NAMALWA (cell line): Measurements from ENCODE around the gene FHIP1A.

Experiments
- DNase-seq: peaks from one replicate; pipeline ENCODE4 v3.0.0-alpha.2; 2015; ENCODE audit warnings: low spot score

Gene FHIP1A

DNA sequence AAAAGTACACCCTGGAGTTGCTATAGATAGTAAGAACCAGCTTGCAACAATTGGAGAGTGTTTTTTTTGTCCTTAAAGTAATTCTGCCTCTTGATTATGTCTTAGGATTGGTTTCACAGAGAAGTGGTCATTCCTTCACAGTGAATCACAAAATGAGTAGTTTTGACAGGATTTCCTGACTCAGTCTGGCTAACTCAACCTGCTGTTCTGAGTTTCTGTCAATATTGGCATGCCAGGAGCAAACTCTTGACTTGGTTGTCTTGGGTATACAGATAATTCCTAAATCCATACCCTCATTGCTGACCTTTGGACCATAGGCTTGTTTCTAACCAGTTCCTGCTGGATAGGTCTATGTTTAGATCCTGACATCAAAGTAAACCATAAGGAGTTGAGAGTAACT lies 9.4 kb downstream of the FHIP1A start:
- no peak for DNase-seq

DNA sequence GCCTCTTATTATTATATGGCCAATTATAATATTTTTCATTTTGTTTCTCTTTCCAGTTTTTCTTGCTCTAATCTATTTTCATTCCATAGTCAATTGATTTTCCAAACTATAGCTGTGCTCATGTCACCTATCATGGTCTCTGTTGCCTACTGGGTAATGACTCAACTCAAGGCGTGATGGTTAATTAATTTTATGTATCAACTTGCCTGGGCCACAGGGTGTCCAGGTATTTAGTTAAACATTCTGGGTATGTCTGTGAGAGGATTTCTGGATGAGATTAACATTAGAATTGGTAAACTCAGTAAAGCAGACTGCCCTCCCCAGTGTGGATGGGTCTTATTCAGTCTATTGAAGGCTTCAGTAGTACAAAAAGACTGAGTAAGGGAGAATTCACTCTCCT lies 9.9 kb downstream of the FHIP1A start:
- no peak for DNase-seq

DNA sequence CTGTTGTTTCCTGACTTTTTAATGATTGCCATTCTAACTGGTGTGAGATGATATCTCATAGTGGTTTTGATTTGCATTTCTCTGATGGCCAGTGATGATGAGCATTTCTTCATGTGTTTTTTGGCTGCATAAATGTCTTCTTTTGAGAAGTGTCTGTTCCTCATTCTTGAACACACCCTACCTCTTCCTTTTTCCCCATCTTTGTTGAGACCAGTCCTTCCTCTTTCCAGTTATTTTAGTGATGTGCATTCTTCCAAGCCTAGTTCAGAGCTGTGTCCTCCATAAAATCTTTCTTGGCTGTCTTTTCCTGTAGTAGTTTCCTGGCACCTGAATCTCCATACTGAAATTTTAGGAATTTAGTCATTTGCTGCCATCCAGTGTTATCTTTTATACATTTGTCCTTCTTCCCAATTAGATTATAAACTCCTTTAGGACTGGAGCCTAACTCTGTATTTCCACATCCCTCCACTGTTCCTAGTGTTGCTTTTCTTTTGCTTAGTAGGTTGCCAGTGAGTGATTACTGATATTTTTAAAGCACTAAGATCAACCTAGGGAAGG lies 11.4 kb downstream of the FHIP1A start:
- no peak for DNase-seq

DNA sequence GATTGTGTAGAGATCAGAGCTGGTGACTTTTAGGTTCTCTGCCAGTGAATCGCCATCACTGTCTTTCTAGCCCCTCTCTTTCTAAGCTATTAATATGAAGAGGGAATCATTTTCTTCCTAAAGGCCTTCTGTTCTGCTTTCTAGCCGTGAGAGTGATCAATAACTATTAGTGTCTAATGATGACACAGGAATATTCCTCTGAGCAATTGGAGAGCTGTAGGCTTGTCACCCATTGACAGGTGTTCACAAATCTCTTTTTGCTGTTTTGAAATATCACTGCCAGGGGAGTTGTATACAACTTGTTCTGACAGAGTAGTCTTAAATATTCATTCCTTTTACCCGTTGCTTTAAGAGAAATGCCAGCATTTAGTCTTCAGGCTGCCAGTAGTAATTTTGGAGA lies 13.9 kb downstream of the FHIP1A start:
- no peak for DNase-seq

DNA sequence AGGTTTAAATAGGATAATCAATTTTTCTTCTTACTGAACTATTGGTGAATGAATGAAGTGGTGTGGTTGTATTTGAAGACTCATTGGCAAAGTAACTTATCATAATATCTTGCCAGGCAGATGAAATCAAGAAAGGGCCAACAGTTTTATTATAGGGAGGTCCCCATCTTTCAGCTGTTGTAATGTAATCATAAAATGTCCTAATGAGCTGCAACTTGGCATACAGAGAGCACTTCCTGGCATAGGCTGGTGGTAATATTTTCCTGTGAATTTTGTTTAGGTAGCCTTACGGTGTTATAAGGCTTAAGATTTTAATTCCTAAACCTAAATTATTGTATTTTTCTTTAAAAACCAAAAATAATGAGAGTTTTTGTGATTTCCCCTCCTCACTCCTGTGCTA lies 17.5 kb downstream of the FHIP1A start:
- no peak for DNase-seq

DNA sequence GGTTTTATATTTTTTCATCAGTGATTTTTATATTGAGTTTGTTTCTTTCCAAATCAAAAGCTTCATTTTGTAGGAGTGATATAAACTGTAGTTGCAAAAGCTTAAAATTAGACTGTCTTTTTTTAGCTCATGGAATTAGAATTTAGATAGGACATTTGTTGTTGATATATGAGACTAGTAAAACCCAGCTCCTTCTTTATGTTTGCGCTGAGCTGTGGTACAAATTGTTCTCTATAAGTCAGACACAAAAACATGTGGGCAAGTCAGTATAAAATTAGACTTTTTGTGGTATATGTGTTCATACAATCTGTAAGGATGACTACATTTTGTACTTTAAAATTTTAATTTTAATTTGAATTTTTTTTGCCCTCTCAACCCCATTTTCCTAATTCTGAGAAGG lies 18.3 kb downstream of the FHIP1A start:
- no peak for DNase-seq

DNA sequence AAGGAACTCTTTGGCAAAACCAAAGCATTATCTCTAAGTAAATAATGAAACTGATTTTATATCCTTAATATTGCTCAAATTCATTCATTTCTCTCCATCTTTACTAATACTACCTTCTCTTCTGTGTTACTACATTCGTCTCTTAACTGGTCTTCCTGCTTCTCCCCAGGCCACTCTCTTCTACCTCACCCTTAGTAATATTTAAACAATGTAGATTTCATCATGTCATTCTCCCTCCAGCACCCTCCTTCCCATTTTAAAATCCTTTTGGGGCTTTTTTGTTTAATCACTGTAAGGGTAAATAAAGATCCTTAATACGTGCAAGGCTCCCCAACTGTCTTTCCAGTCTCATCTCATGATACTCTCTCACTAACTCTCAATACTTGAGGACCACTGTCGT lies 19.4 kb downstream of the FHIP1A start:
- DNase-seq, result no peak

DNA sequence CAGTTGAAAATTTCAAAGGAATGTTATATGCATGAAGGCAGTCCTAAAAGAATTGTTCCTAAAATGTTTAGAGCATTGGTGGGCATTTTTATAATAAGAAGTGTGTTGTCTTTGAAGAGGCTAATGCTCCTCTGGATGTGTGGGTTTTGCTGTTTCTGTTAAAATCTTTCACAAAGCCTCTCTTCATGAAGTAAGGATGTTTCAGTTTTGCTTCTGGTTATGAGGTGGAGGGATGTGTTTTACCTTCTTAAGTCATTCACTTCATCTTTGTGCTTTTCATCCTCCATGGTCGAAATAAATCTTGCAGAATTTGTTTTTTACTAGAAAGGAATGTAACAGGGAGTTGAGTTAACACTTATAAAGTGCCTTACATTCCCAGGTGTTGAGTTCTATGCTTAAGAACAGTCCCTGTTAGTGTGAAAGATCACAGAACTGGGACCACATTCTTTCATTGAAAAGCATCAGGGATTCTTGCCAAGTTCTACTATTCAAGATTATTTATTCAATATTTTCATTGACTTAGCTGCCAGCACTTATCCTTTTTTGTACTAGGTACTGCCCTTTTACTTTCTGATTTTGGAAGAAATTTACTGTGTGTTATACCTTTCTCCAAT lies 21.1 kb downstream of the FHIP1A start:
- no peak for DNase-seq

DNA sequence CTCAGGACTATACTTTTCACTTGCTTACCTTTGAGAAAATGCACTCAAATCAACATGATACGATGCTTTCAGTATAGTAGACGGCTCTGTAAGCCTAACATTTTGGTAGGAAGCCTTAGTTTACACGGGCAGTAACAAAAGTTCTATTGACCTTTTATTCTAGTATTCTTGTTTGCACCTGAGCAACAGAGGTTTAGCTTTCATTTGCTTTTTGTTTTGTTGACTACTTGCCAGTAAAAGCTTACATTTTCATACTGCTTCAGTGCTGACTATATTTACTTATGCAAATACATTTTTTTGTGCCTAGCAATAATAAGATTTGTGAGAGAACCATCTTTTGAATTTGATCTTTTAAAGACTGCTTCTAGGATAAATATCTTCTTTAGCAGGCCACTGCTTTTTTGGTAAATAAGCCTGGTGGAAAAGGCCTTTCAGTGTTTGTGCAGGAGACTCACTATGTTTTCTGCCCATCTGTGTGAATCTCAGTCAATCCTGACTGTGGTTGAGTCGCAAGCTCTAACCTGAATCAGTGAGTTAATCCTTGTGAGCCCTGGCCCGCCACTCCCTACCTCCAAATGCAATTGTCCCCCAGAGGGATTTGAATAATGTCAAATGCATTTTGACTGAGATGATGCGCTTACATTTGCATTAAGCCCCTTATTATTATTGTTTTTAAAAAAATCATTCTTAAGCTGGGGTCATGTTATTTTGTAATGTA lies 21.9 kb downstream of the FHIP1A start:
- DNase-seq, result no peak

DNA sequence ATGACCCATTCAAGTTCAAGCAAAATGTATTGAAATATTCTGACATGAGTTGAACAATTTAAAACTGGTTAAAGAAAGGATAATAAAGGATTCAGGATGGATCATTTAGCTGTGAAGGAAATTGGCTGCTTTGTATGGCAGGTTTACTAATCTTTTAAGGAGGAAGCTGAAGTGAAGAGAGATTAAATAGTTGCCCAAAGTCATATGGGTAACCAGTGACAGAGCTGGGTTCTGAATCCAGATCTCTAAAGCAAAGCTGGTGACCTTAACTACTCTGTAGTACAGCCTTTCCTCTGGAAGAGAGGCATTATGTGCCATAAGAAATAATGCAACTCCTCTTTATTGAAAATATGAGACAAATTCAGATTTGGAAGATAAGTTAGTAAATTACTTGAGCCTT lies 22.8 kb downstream of the FHIP1A start:
- no peak for DNase-seq

DNA sequence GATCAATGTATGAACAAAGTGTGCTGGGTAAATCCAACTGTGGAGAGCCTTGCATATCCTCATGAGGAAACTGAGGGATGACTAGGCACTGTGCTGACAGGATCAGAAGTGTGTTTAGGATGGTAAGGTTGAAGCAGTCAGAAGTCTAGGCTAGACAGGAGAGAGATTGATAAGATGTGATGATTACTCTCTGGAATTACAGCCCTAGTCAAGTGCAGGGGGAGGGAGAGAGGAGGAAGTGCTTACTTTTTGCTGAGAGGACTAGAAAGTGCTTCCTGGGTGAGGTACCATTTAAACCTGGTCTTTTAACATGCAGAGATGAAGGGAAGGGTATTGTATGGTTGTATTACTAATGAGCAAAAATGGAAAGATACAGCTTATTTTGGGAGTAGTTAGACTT lies 23.7 kb downstream of the FHIP1A start:
- DNase-seq, result no peak

DNA sequence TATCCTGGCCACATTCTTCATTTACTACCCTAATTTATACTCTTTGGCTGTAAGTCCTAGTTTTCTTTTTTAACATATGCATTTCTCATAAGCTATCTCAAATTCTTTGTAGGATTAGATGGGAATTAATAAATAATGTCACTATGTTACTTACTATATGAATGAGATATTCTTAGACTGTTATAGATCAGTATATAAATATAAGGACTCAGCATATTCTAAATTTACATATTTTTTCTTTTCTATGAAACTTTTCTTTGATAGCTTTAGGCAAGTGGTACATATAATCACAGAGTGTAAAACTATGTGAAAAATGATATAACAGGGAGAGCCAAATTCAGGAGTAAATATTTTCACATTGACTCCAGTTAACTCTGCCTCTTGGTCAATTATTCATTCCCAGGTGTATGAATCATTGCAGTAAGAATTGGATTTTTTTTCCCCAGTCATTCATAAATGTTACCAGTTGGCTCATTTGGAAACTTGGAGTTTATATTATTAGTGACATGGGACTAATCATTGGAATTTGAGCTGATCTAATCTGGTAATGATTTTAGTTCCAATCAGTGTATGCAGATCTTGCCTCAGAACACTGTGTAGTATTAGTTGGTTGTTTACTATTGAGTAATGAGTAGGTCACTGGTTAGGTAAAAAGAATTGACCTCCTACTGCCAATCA lies 25.3 kb downstream of the FHIP1A start:
- no peak for DNase-seq

DNA sequence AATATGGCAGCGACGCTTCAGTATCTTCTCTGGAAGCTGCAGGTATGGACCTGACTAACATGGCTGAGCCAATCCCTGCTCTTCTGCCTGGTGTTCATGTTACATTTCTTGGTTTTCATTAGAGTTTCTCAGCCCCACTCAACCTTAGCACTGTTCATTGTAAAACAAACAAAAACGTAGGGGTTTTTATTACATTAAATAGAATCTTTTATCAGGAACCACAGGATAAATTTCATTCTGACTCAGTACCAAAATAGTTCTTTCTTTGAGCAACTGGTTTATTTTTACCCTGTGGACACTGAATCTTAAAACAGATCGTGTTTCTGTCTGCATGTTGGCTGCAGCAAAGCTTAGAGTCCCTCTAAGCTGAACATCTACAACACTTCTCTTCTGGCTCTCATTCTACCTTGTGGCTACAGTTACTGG lies 27.1 kb downstream of the FHIP1A start:
- DNase-seq, result no peak

DNA sequence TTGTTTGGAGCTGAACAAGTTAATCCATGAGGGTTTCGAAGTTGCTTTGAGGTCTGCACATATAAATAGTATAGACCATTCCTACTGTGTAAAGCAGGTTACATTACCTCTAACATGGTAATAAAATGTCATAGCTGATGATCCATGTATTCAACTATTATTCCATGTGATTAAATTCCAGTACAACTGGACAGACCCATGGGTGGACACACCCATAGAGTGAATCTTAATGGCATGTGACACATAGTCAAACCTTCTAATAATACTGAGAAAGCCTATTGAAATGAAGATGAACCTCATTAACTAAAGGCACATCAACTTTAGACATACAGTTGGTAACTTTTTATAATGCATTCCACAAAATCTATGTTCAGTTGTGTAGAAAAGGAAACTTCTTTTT lies 28.5 kb downstream of the FHIP1A start:
- DNase-seq, result no peak

DNA sequence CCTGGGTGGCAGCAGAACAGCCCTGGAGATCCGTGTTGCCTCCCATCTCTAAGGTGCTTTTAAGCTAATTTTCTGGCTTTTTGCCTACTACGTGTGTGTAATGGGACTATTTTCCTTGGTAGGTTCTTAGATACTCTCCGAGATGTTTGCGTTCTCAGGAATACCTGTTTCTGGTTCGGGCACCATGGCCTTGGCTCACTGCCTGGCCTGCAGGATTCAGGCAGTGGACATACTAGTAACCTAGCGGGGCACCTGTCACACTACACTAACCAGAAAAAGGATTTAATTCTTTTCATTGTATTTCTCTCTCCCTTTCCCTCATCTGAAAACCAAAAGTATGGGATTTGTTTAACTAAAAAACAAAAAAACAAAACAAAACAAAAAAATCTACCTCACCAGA lies 29.2 kb downstream of the FHIP1A start:
- DNase-seq, result no peak

DNA sequence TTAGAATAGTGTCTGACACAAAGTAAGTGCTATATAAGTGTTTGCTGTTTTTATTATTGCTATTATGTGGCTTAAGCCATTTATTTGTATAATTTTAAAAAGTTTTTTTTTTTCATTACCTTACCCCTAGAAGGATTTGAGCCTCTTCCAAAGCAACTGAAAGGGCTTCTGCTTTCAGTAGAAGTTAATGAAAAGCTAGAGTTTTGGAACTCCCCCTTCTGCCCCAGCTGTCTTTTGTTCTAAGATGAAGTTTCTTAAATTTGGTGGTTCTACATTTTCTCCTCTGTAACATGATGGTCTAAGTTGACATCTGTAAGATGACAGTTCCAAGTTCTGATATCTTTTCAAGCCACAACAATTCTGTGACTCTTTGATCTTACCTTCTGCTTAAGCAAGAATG lies 30.3 kb downstream of the FHIP1A start:
- DNase-seq, result no peak

DNA sequence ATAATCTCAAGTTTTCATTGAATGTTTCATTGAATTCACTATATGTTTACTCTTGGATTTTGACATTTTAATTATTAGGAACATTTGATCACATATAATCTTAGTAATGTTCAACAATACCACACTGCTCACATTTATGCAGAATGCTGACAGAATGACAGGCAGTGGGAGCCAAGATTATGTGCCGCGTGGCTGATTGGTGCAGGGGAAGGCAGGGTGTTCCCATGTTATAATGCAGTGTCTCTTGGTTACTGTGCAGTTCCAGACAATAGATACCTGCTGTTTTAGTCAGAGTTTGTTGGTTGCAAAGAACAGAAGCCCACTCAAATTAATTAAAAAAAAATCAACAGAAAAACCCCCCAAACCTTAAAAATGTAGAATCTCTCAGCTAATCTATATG lies 33.0 kb downstream of the FHIP1A start:
- DNase-seq, result no peak

DNA sequence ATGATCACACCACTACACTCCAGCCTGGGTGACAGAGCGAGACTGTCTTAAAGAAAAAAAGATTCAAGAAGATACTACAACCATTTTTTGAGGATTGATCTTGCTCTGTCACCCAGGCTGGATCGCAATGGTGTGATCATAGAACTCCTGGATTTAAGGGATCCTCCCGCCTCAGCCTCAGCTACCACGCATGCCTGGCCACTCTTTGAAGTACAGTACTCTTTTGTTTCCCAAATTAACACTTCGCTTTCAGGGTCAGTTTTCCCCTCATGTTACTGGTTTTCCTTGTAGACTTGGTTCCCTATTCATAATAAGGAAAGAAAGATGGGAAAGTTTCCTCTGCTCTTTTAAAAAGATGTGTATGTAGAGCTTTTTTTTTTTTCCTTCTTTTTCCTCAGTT lies 34.3 kb downstream of the FHIP1A start:
- DNase-seq, result no peak

DNA sequence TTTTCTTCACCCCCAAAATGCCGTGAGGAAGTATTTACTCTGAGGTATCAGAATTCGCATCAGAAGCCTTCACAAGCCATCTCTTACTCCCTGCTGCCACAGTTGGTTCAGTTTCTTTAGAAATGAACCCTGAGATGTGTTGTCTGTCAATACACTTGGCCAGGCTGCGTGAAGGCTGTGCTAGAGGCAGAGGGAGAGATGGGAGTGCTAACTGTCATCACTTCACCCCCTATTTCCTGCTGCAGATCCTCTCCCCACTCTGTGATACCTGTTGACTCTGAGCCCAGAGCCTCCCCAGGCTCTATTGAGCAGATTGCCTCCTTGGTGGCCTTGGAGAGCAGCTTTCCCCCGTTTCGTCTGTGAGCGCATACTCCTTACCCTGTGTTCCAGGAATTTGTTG lies 34.8 kb downstream of the FHIP1A start:
- DNase-seq, result no peak

DNA sequence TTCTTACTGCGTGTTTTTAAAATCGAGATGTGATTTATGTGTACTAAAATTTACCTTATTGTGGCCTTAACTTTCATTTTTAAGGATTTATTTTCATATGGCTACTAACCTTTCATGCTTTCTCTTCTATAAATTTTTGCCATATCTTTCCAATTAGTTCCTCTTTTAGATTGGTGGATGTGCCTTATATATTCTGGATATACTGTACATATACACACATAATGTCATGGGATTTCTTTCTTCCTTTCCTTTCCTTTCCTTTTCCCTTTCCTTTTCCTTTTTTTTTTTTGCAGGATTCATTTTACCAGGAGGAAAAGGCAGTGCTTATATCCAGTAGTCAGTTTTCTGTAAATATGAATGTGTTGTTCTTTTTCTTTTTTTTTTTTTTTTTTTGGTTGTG lies 37.2 kb downstream of the FHIP1A start:
- DNase-seq, result no peak

DNA sequence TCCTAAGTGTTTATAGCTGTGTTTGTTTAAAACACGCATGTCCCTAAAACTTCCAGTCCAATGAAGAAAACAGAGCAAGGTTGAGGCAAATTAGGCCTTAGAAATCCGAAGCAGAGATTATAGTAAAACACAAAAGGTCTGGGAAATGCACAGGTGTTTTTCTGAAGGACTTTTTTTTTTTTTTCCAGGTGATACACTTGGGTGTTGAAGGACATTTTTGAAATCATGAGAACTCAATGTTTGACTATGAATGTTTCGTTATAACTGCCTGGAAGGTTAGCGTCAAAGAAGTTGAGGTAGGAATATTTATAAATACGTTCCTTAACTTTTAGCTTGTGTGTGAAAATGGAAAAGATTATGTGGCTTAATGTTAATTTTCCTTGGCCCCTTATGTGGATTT lies 45.5 kb downstream of the FHIP1A start:
- DNase-seq, result no peak

DNA sequence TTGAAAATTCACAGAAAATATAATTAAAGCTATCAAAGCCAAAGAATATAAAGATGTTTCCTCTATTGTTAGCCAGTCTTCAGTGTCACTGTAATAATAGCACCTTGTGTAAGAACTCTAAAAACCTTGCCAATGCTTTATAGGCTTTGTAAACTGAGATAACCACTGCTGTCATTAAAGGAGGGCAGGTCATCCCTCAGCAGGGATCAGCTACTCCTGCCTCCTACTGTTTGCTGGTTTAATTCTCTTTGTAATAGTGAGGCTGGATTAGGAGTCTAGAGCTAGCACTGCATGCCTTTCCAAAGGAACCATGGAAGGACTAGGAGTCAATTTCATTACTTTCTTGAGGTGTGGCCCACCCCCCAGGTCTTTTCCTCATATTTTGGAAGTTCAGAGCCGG lies 46.2 kb downstream of the FHIP1A start:
- no peak for DNase-seq

DNA sequence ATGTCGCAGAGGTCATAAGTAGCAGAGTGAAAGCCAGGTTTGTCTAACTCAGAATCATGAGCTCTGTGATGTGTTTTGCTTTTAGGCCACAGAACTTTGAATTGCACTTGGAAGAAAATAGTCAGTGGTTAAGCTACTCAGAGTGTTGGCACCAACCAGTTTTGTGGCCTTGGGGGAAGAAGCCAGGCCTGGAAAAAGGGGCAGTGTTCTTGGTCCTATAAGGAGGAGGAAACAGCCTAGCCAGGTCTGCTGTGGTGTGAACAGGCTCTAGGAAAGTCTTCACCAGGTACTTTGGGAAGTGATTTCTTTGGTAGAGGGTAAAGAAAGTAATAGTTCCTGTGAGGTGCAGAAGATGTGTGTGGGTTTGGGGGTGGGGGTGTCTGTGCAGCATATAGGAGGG lies 49.2 kb downstream of the FHIP1A start:
- no peak for DNase-seq
